Esophagus muscularis mucosa (tissue), 4 donors: ENCODE results near the gene ANO4. TPM values are rescaled to one million over a fixed set of nuclear protein-coding genes. Genes with fewer than 3 reads are reported as not detected.

Experiments used
- DNase-seq: peaks from one replicate; pipeline ENCODE4 v3.0.0-alpha.2; 2017; ENCODE audit errors: extremely low spot score
- H3K27ac ChIP-seq, 4 donors: fragments of 200-600 bp; sonication (generic); replicated peaks in 1 of 4; 1 replicate in 3 of 4; 2 replicates in 1 of 4; pipeline ENCODE4 v1.5.1; 2016 to 2019; ENCODE audit warnings: mild to moderate bottlenecking in 1 of 4
- H3K27me3 ChIP-seq, 4 donors: fragments of 200-600 bp; sonication (generic); one replicate each; pipeline versions ENCODE4 v1.5.1 to v1.6.0; 2016 to 2019
- H3K36me3 ChIP-seq, 4 donors: fragments of 200-600 bp; sonication (generic); one replicate each; pipeline ENCODE4 v1.5.1; 2016 to 2019
- H3K4me1 ChIP-seq, 4 donors: fragments of 200-600 bp; sonication (generic); one replicate each; pipeline ENCODE4 v1.5.1; 2016 to 2019
- H3K4me3 ChIP-seq, 4 donors: fragments of 200-600 bp; sonication (generic); 1 replicate in 2 of 4; 2 replicates in 2 of 4; pipeline ENCODE4 v1.5.1; 2016 to 2019; ENCODE audit warnings: mild to moderate bottlenecking in 4 of 4, moderate library complexity in 1 of 4
- H3K9me3 ChIP-seq, 4 donors: fragments of 200-600 bp; sonication (generic); 1 replicate in 3 of 4; 2 replicates in 1 of 4; pipeline ENCODE4 v1.5.1; 2016 to 2019
- EP300 ChIP-seq: sonication (generic); formaldehyde crosslinking; IDR thresholded peaks from one replicate; pipeline ENCODE4 v1.6.1; 2017; ENCODE audit warnings: antibody characterized with exemption
- POLR2A ChIP-seq: fragments of 450-650 bp; IDR thresholded peaks from one replicate; pipeline ENCODE4 v1.6.1; 2017; ENCODE audit warnings: antibody characterized with exemption, moderate library complexity, mild to moderate bottlenecking, low read depth
- POLR2AphosphoS5 ChIP-seq, 2 donors: sonication (generic); formaldehyde crosslinking; IDR thresholded peaks; one replicate each; pipeline ENCODE4 v1.6.1; 2017; ENCODE audit warnings: antibody characterized with exemption in 2 of 2
- WGBS: methylation state at CpG from one replicate; pipeline ENCODE4 v1.1.5; 2018; 5-methylcytosine and 5-hydroxymethylcytosine counted together
- intact Hi-C: fragments of 100-400 bp; cut with DNase I; formaldehyde crosslinking; loops from one replicate; pipeline ENCODE4 v1.15.1; 2023
- total RNA-seq, 4 donors: library from RNA; depleted of rRNA; stranded (reverse); fragments of >200 nt; gene quantifications; one replicate each; pipeline versions ENCODE4 v1.1.0 to v1.2.1, GENCODE V29; 2016
- TF ChIP-seq, protein P1 (sequence below), 3 experiments: fragments of 200-600 bp in 2 of 3; fragments of 450-650 bp in 1 of 3; sonication (generic) in 2 of 3; IDR thresholded peaks; one replicate each; pipeline ENCODE4 v1.5.1; 2017 to 2019; ENCODE audit warnings: antibody characterized with exemption in 3 of 3, mild to moderate bottlenecking in 2 of 3, moderate library complexity in 1 of 3

The ANO4 gene
- total RNA-seq, 4 donors from 2014 or later = 0.06 to 0.17 TPM; not detected in 2

DNA sequence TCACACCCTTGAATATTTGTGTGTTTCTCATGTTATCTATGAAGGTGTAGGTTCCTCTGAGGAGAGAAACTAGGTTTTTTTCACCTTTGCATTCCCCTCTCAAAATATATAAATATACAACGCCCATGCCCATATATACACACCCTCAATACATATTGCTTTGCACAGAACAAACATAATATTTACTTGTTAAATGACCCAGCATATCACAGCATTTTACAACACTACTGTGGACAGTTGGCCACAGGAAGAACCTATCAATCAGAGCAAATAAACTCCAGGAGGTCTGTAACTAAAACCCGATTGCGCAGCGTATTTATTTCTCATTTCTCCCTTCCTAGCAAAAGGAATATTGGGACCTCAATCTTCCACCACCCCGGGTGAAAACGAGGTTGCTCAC, 219.4 kb downstream of the ANO4 start:
- no peak for TF ChIP-seq POLR2A
- no peak for TF ChIP-seq EP300
- TF ChIP-seq, protein P1, sequence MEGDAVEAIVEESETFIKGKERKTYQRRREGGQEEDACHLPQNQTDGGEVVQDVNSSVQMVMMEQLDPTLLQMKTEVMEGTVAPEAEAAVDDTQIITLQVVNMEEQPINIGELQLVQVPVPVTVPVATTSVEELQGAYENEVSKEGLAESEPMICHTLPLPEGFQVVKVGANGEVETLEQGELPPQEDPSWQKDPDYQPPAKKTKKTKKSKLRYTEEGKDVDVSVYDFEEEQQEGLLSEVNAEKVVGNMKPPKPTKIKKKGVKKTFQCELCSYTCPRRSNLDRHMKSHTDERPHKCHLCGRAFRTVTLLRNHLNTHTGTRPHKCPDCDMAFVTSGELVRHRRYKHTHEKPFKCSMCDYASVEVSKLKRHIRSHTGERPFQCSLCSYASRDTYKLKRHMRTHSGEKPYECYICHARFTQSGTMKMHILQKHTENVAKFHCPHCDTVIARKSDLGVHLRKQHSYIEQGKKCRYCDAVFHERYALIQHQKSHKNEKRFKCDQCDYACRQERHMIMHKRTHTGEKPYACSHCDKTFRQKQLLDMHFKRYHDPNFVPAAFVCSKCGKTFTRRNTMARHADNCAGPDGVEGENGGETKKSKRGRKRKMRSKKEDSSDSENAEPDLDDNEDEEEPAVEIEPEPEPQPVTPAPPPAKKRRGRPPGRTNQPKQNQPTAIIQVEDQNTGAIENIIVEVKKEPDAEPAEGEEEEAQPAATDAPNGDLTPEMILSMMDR (IDR thresholded peaks at IDR 0.05) = no peak
- no peak for TF ChIP-seq POLR2AphosphoS5 (IDR thresholded peaks at IDR 0.05)
- H3K27ac ChIP-seq = no peak overlapping the region
- no peaks in the 10 kb centered on the region for H3K27me3 ChIP-seq
- no peak overlapping the region for H3K4me3 ChIP-seq
- no peaks in the 10 kb centered on the region for H3K4me1 ChIP-seq
- intact Hi-C loops = no loop called here
- no peaks in the 10 kb centered on the region for H3K36me3 ChIP-seq
- WGBS = 83% methylated on average over 6 of the region's 6 CpGs
- no peak for DNase-seq
- H3K9me3 ChIP-seq = peaks cover 0 to 11% (median 2%) of the 10 kb centered on the region in 4 donors

DNA sequence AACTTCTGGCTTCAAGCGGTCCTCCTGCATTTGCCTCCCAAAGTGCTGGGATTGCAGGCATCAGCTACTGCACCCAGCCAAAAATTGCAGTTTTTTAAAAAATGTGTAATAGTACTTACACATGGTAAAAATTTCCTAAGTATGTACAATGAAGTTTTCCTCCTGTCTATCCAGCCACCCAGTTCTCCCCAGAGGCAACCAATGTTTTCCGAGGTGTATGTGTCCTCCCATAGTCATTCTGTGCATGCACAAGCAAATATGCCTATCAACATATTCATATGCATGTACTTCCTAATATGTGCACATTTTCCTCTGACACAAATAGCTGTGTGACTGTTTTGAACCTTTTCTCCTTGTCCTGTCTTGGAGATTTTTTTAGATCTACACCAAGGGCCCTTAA, 220.5 kb downstream of the ANO4 start:
- 82% methylated on average over 2 of the region's 2 CpGs for WGBS
- Histone ChIP-seq H3K36me3 (no peaks in the 10 kb centered on the region), H3K9me3 (peaks cover 0 to 3% (median under 1%) of the 10 kb centered on the region in 4 donors), H3K4me1 (no peaks in the 10 kb centered on the region), H3K27ac (no peak overlapping the region), H3K27me3 (no peaks in the 10 kb centered on the region), H3K4me3 (no peak overlapping the region)
- TF ChIP-seq EP300 = no peak
- no peak for TF ChIP-seq POLR2A
- TF ChIP-seq POLR2AphosphoS5 (IDR thresholded peaks at IDR 0.05) = no peak
- TF ChIP-seq, protein P1 (IDR thresholded peaks at IDR 0.05) = no peak
- intact Hi-C loops = no loop called here
- no peak for DNase-seq

DNA sequence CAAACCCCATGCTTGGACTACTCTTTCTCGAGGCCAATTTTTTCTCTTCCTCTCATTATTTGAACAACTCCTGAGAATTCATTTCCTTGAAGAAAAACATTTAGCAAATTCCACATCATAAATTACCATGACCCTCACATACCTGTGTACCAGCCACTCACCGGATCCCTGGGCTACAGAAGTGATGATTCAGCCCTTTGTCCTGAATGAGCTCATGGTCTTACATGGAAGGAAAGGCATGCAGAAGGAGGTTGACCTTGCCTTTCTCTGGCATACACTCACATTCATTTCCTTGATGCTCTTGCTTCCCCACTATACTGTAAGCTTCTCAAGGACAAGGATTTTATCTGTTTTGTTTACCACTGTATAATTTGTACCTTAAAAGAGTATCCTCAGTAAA, 224.0 kb downstream of the ANO4 start:
- Histone ChIP-seq H3K36me3 (no peaks in the 10 kb centered on the region), H3K27me3 (no peaks in the 10 kb centered on the region), H3K9me3 (peaks cover 0 to 9% (median 3%) of the 10 kb centered on the region in 4 donors), H3K27ac (no peak overlapping the region), H3K4me1 (no peaks in the 10 kb centered on the region), H3K4me3 (no peak overlapping the region)
- intact Hi-C loops = no loop called here
- WGBS = 54% methylated on average over 2 of the region's 2 CpGs
- TF ChIP-seq EP300 = no peak
- no peak for TF ChIP-seq POLR2AphosphoS5 (IDR thresholded peaks at IDR 0.05)
- TF ChIP-seq, protein P1 (IDR thresholded peaks at IDR 0.05) = no peak
- TF ChIP-seq POLR2A = no peak
- DNase-seq = no peak

DNA sequence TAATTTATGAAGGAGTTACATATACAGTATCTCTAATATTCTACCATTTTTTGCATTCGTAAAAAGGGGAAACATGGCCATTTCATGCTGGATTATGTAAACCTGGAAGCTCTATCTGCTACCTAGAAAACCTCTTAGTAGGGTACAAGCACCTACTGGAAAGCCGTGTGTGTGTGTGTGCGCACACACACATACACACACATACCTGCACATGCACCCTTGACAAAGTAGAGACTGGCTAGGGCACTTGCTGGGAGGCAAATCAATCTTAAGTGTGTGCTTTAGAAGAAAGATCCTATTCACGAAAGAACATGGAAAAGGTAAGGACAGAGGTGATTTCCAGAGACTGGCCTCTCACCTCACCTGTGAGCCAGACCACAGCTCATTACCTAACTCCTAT, 224.6 kb downstream of the ANO4 start:
- no peaks in the 10 kb centered on the region for H3K4me1 ChIP-seq
- intact Hi-C loops = no loop called here
- no peak overlapping the region for H3K4me3 ChIP-seq
- 81% methylated on average over 4 of the region's 4 CpGs for WGBS
- no peak for TF ChIP-seq EP300
- TF ChIP-seq POLR2AphosphoS5 (IDR thresholded peaks at IDR 0.05) = no peak
- TF ChIP-seq POLR2A = no peak
- TF ChIP-seq, protein P1 (IDR thresholded peaks at IDR 0.05) = no peak
- no peak for DNase-seq
- no peaks in the 10 kb centered on the region for H3K27me3 ChIP-seq
- H3K36me3 ChIP-seq = no peaks in the 10 kb centered on the region
- H3K27ac ChIP-seq = no peak overlapping the region
- H3K9me3 ChIP-seq = peaks cover 0 to 9% (median 3%) of the 10 kb centered on the region in 4 donors

DNA sequence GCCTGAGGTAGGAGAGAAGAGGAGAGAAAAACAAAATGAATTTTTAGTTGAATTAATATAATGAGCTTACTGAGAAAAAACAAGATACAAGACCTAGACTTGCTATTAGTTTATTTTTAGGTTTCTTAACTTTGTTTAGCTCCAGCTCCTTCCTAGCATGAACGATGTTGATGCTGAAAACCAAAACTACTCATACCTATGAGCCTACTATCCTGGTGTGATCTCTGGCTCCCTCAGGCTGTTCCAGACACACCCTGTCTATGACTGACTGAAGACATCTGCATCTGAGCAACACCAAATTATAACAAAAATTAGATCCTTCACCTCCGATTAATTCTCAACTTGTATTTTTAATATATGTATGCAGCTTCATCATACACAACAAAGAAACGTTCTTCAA, 225.1 kb downstream of the ANO4 start:
- H3K27me3 ChIP-seq = no peaks in the 10 kb centered on the region
- no peak overlapping the region for H3K27ac ChIP-seq
- H3K4me3 ChIP-seq = no peak overlapping the region
- TF ChIP-seq POLR2AphosphoS5 (IDR thresholded peaks at IDR 0.05) (no peak), POLR2A (no peak), EP300 (no peak)
- TF ChIP-seq, protein P1 (IDR thresholded peaks at IDR 0.05) = no peak
- intact Hi-C loops = no loop called here
- 84% methylated on average over 3 of the region's 3 CpGs for WGBS
- H3K9me3 ChIP-seq = peaks cover 0 to 9% (median 3%) of the 10 kb centered on the region in 4 donors
- no peak for DNase-seq
- no peaks in the 10 kb centered on the region for H3K36me3 ChIP-seq
- H3K4me1 ChIP-seq = no peaks in the 10 kb centered on the region
